A549 treated with dexamethasone at 1 μM for 4 hours (cell line): ENCODE data around the gene SELPLG. TPM values are rescaled to one million over a fixed set of nuclear protein-coding genes. Genes with fewer than 3 reads are reported as not detected.

Experiments
- total RNA-seq: library from RNA; stranded (reverse); fragments of 200-300 nt; extraction: Qiagen RNA extraction; gene quantifications from 5 replicates; pipeline ENCODE4 v1.2.3, GENCODE V29; 2022

The SELPLG gene
- 0.82 to 1.2 TPM (median 0.99 TPM) in 5 replicates for total RNA-seq

DNA sequence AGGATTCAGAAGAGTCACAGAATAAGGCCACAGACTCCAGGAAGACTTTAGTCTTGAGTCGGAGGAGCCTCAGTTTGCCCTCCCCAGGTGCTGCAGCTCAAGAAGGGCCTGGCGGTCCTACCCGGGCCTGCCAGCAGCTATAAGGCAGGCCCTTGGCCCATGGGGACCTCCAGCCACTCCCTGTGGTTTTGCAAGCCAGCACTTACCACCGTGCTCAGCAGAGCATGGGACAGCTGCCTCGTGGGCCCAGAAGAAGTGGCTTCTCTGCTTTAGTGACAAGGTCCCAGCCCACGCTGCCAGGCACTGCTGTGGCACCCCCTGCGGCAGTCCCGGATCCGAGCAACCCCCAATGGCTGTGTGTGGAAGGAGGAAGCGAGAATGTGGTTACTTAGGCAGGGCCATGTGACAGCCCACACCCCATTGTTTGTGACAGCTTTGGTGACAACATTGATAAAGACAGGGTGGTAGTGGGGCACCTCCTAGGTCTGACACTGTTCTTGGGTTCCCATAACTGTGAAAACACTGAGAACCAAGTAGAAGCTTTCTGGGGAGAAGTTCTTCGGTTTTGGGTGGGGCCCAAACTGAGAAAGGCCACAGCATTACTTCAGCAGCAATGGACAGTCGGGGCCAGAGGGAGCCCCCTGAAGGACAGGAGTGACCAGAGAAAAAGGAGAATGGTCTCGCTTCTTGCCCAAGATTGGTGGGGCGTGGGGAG, at the start of gene SELPLG:
Gene SELPLG (minus strand): TSS at position 361 of the 715 bp plus-strand sequence. CDS start 9,587 bp downstream, outside the sequence.

GRCh38 chr12:108597559-108598471, 35.9 kb downstream of the SELPLG start, which contains the start of gene TMEM119:
Gene TMEM119, minus strand, starts transcription at chr12:108598084. Its CDS starts 5,701 bp downstream, at chr12:108592383.

Other genes with a start within 250 kb of the SELPLG start
- gene FICD, start 118.6 kb downstream of the SELPLG start, total RNA-seq, result 2.5 to 3.4 TPM (median 2.9 TPM) in 5 replicates
- 36.1 to 41.3 TPM (median 40.3 TPM) in 5 replicates for gene SART3, start 72.7 kb downstream of the SELPLG start, total RNA-seq
- gene ISCU, start 71.3 kb downstream of the SELPLG start, total RNA-seq, result 84.3 to 110 TPM (median 91.6 TPM) in 5 replicates
- 0.06 to 0.13 TPM (median 0.09 TPM) in 4 of 5 replicates, not detected in the other for gene TMEM119, start 35.8 kb downstream of the SELPLG start, total RNA-seq
- 151 to 193 TPM (median 177 TPM) in 5 replicates for gene CORO1C, start 97.6 kb upstream of the SELPLG start, total RNA-seq
- 11.9 to 28.6 TPM (median 24.1 TPM) in 5 replicates for gene SSH1, start 223.7 kb upstream of the SELPLG start, total RNA-seq
- not detected in 5 replicates for gene DAO, start 246.2 kb upstream of the SELPLG start, total RNA-seq